GM20431 (cell line): Measurements from ENCODE around the gene CRELD1.
"Not testable (repeated sequence)": the region's sequence is repeated elsewhere in the genome, so short reads cannot be mapped to it uniquely, and the experiment has no call there.

ENCODE experiments used
- in situ Hi-C: fragments of 300-500 bp; cut with MseI, MboI; formaldehyde crosslinking; loops from one replicate; pipeline ENCODE4 v1.15.0; 2020; ENCODE audit warnings: low sequenced_read_pairs; ENCODE audit not compliant: unreplicated experiment

The CRELD1 gene

DNA sequence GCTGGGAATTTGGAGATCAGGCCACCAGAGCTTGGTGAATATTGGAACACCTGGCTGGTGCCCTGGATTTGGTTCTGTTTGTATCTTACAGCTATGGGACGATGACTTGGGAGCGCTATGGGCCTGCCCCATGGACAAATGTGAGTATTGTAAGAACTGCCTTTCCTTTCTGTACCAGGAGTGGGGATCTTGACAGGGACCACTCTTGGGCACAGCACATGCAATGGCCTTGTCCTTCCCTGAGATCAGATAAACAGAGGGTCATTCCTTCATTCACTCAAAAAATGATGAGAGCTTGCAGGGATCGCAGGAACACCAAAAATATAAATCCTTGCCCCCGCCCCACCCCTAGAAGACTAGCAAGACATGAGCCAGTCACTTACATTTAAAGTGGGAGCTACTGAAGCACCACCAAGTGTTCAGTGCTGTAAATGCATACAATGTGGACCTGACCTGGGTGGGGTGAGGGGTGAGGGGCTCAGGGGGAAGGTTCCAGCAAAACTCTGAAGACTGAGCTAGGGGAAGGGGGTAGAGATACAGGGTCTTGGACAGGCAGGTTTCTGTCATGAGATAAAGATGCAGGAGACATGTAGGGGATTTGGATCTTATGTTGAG is 2.7 kb upstream of the CRELD1 start:
- in situ Hi-C loops, result no loop called here

GRCh38 chr3:9932535-9932842 is 1.1 kb upstream of the CRELD1 start:
- in situ Hi-C loops, result no loop called here

- in situ Hi-C loops, result no loop called here
Observed at GRCh38 chr3:9932843-9933560, 632 bp upstream of the CRELD1 start.

DNA sequence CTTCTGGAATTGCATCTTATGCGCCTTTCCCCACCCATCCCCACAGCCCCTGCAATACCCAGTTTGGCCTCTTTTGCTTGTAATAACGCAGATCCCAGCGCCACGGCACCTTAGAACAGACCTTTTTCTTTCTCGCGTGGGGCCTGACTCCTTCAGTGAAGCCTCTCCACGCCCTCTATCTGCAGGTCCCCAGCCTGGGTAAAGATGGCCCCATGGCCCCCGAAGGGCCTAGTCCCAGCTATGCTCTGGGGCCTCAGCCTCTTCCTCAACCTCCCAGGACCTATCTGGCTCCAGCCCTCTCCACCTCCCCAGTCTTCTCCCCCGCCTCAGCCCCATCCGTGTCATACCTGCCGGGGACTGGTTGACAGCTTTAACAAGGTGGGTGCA is 594 bp downstream of the CRELD1 start:
- in situ Hi-C loops, result no loop called here

GRCh38 chr3:9934993-9935392 is 1.4 kb downstream of the CRELD1 start:
- in situ Hi-C loops, result no loop called here

DNA sequence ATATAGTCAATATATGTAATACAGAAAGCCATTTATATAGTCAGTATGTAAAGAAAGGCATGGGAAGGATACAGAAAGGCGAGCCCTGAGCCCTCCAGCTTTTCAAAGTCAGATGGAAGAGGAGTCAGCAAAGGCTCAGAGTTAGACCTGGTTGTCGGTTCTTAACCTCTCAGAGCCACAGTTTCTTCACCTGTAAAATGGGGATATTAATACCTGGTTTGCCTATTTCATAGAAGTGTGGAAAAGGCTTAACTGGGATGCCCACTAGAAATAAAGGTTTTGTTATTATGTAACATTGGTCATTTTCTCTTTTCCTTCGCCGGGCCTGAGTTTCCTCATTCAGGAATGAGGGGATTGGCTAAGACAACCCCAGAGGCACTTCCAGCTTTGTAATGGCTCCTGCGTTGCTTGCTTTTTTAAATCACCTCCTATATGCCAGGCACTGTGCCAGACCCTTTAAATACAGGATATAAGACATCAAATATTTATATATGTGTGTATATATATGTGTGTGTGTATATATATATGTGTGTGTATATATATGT is 2.4 kb downstream of the CRELD1 start:
- in situ Hi-C loops, result no loop called here

DNA sequence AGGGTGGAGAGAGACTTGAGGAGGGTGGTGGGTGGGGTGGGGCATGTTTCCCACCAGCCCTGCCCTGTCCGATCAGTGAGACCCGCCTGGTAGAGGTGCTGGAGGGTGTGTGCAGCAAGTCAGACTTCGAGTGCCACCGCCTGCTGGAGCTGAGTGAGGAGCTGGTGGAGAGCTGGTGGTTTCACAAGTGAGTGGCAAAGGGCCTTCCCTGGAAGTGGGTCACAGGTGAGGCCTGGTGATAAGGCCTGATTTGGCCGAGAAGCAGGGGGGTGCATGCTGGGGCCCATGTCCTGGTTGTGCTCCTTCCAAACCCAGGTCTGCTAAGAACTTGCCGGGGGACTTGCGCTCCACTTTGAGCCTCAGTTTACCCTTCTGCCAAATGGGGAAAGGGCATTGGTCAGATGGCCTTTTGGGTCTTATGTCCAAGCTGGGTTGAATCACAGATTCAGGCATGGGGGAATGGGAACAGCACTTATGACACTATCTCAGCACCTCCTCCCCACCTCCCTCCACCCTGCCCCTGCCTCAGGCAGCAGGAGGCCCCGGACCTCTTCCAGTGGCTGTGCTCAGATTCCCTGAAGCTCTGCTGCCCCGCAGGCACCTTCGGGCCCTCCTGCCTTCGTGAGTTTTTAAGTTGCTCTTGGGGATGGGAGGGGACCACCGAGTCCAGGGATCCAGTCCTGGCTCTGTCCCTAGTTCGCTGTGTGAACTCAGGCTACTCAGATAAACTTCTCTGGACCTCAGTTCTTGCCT is 4.0 kb downstream of the CRELD1 start:
- in situ Hi-C loops, result no loop called here

DNA sequence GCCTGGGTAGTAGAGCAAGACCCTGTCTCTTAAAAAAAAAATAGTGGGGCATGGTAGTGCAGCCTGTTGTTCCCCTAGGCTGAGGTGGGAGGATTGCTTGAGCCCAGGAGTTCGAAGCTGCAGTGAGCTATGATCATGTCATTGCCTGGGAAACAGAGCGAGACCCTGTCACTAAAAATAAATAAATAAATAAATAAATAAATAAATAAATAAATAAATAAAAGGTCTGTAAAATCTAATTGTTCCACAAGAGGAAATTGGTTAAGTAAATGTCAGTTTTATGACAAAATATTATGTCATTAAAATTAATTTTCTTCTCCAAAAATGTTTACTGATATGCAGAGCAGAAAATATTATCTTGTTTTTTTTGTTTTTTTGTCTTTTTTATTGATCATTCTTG is 5.3 kb downstream of the CRELD1 start:
- in situ Hi-C loops, result no loop called here

DNA sequence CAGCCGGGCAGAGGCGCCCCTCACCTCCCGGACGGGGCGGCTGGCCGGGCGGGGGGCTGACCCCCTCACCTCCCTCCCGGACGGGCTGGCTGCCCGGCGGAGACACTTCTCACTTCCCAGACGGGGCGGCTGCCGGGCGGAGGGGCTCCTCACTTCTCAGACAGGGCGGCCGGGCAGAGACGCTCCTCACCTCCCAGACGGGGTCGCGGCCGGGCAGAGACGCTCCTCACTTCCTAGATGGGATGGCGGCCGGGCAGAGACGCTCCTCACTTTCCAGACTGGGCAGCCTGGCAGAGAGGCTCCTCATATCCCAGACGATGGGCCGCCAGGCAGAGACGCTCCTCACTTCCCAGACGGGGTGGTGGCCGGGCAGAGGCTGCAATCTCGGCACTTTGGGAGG is 6.3 kb downstream of the CRELD1 start:
- in situ Hi-C loops, result not testable (repeated sequence)

- in situ Hi-C loops, result no loop called here
Observed at GRCh38 chr3:9940746-9941145, 7.1 kb downstream of the CRELD1 start.

DNA sequence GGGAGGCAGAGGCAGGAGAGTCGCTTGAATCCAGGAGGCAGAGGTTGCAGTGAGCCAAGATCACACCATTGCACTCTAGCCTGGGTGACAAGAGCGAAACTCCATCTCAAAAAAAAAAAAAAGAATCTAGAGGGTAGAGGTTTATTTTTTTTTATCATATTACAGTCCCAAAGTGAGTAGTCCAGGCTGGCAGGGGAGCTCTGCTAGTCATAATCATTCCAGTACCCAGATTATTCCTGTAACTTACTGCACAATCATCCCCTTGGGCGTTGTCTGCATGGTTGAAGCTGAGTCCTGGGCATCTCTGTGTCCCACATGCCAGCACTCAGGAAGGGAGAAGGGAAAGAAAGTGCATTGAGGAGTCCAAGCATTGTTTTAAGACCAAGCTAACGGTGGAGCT is 8.5 kb downstream of the CRELD1 start:
- in situ Hi-C loops, result no loop called here

GRCh38 chr3:9942934-9943690 is 9.5 kb downstream of the CRELD1 start:
- in situ Hi-C loops, result no loop called here

DNA sequence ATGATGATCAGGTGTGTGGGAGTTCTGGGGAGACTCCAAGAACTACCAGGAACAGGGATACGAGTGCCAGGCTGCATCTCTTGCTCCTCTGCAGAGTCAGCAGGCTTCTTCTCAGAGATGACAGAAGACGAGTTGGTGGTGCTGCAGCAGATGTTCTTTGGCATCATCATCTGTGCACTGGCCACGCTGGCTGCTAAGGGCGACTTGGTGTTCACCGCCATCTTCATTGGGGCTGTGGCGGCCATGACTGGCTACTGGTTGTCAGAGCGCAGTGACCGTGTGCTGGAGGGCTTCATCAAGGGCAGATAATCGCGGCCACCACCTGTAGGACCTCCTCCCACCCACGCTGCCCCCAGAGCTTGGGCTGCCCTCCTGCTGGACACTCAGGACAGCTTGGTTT is 10.6 kb downstream of the CRELD1 start:
- in situ Hi-C loops, result no loop called here

GRCh38 chr3:9945358-9945757 is 11.7 kb downstream of the CRELD1 start:
- in situ Hi-C loops, result no loop called here

DNA sequence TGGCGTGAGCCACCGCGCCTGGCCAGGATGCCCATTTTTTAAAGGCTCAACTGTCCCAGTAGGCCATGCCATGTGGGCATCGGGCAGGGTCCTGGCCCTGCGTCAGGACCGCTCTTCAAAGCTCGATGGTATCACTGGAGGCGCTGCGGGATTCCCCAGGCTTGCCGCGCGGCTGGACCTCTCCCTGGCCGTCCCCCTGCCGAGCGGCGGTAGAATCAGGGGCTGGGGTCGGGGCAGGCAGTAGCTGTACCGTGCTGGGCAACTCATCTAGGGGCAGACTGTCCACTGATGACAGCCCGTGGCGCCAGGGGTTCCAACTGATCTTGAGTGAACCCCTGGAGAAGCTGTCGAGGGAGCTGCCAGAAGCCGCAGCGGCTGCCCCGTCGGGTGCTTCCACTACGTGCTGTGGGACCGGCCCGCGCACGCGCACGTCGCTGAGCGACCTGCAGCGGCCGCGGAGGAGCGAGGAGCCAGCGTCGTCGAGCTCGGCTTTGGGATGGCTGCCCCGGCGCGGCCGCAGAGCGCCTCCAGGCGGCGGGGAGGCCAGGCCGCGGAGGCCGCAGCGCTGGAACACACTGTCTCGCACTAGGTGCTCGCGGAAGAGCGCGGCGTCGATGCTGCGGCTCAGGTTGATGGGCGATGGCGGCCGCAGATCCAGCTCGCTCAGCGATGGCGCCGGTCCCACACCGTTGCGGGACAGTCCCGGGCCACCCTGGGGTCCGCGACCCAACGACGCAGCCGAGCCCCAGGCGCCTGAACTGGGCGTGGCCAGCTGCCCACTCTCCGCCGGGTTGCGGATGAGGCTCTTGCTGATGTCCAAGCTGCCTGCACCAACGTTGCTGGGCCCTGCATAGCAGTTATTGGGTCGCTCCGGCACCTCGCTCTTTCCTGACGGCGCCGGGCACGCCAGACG is 12.7 kb downstream of the CRELD1 start:
- in situ Hi-C loops, result no loop called here

- in situ Hi-C loops, result no loop called here
Observed at GRCh38 chr3:9947025-9947995, 13.7 kb downstream of the CRELD1 start.

GRCh38 chr3:9948586-9948985 is 15.0 kb downstream of the CRELD1 start:
- in situ Hi-C loops, result no loop called here

DNA sequence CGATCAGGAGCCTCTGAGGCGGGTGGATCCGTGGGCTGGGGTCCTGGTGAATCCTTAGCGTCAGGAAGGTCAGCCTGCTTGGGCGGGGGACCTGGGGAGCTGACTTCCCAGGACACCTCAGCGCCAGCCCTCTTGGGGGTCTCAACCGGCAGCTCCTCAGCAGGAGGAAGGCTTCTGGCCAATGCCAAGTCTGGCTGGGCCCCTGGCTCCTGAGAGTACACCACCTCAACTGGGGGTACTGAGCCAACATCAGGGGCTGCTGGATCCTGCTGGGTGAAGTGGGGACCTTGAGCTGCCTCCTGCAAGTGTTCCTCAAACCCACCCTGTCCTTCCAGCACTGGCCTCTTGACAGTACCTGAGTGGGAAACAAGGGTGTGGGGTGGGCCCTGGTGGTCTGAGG is 15.5 kb downstream of the CRELD1 start:
- in situ Hi-C loops, result no loop called here
